ENCODE measurements around the gene RPS19. TPM values are rescaled to one million over a fixed set of nuclear protein-coding genes. Genes with fewer than 3 reads are reported as not detected.

The RPS19 gene
- total RNA-seq, 4 donors from 2014 or later = 893 to 1,378 (median 1,179) TPM

DNA sequence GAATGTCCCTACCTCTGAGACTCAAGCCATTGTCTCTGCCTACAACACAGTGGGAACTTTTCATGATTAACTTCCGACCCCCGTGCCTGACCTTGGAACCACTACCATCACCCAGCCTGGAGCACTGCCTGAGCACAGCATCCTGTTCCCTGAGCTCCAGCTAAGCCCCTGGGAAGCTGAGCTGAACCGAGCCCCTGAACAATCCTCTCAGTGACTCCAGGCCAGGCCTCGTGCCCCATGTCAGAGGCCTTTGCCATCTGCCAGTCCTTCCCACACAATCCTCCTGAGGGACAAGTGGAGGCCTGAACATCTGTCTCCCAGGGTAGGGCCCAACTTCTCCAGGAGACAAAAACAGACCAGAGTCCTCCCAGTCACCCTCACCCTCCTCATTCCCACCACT is 46.1 kb upstream of the RPS19 start:
- Histone ChIP-seq H3K27ac (replicated peaks in 1 of 4) (no peak overlapping the region), H3K4me1 (peaks cover 0 to 9% (median 6%) of the 10 kb centered on the region in 4 donors), H3K27me3 (peaks cover 0 to 33% (median 0%) of the 10 kb centered on the region in 4 donors), H3K9me3 (no peaks in the 10 kb centered on the region), H3K4me3 (no peak overlapping the region), H3K36me3 (no peaks in the 10 kb centered on the region)
- no peak for TF ChIP-seq POLR2AphosphoS5 (IDR thresholded peaks at IDR 0.05)
- TF ChIP-seq, protein P1, sequence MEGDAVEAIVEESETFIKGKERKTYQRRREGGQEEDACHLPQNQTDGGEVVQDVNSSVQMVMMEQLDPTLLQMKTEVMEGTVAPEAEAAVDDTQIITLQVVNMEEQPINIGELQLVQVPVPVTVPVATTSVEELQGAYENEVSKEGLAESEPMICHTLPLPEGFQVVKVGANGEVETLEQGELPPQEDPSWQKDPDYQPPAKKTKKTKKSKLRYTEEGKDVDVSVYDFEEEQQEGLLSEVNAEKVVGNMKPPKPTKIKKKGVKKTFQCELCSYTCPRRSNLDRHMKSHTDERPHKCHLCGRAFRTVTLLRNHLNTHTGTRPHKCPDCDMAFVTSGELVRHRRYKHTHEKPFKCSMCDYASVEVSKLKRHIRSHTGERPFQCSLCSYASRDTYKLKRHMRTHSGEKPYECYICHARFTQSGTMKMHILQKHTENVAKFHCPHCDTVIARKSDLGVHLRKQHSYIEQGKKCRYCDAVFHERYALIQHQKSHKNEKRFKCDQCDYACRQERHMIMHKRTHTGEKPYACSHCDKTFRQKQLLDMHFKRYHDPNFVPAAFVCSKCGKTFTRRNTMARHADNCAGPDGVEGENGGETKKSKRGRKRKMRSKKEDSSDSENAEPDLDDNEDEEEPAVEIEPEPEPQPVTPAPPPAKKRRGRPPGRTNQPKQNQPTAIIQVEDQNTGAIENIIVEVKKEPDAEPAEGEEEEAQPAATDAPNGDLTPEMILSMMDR (IDR thresholded peaks at IDR 0.05) = no peak
- no peak for TF ChIP-seq POLR2A (IDR thresholded peaks at IDR 0.05; ENCODE audit: low read depth)
- no peak for TF ChIP-seq EP300 (IDR thresholded peaks at IDR 0.05)
- intact Hi-C loops (cut with DNase I) = no loop called here
- no peak for DNase-seq (ENCODE audit: extremely low spot score)
- 60% methylated on average over 4 of the region's 4 CpGs for WGBS

DNA sequence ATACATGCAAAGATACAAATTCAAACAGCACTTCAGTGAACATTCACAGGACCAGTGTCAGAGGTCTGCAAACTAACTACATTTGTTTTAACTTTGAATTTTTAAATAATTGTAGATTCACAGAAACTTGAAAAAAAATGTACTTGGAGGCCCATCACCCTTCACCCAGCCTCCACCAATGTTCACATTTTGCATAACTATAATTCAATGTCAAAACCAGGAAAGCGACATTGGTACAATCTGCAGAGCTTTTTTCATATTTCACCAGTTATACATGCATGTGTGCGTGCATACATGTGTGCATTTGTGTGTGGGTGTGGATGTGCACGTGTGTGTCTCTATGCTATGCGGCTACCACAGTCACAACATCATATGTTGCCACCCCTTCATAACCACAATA is 44.8 kb upstream of the RPS19 start:
- Histone ChIP-seq H3K4me3 (no peak overlapping the region), H3K27ac (replicated peaks in 1 of 4) (no peak overlapping the region), H3K36me3 (no peaks in the 10 kb centered on the region), H3K4me1 (peaks cover 0 to 9% (median 5%) of the 10 kb centered on the region in 4 donors), H3K9me3 (no peaks in the 10 kb centered on the region), H3K27me3 (peaks cover 0 to 20% (median 0%) of the 10 kb centered on the region in 4 donors)
- DNase-seq (ENCODE audit: extremely low spot score) = no peak
- TF ChIP-seq, protein P1 (IDR thresholded peaks at IDR 0.05) = no peak
- TF ChIP-seq POLR2A (IDR thresholded peaks at IDR 0.05; ENCODE audit: low read depth) (no peak), POLR2AphosphoS5 (IDR thresholded peaks at IDR 0.05) (no peak), EP300 (IDR thresholded peaks at IDR 0.05) (no peak)
- intact Hi-C loops (cut with DNase I) = no loop called here
- WGBS = 76% methylated on average over 4 of the region's 4 CpGs

DNA sequence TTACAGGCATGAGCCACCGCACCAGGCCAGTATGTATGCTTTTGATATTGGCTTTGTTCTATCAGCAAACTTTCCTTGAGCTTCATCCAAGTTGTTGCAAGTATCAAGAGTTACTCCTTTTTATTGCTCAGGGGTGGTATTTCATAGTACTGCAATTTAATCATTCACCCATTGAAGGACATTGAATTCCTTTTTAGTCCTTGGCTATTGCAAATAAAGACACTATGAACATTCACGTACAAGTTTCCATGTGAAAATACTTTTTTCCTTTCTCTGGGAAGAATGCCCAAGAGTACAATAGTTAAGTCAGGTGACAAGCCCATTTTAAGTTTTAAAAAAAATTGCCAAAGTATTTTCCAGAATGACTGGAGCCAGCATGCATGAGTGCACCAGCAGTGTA is 43.3 kb upstream of the RPS19 start:
- H3K27me3 ChIP-seq = peaks cover 0 to 16% (median 0%) of the 10 kb centered on the region in 4 donors
- peaks cover 0 to 9% (median 3%) of the 10 kb centered on the region in 4 donors for H3K4me1 ChIP-seq
- H3K36me3 ChIP-seq = no peaks in the 10 kb centered on the region
- H3K27ac ChIP-seq (replicated peaks in 1 of 4) = no peak overlapping the region
- no peak overlapping the region for H3K4me3 ChIP-seq
- DNase-seq (ENCODE audit: extremely low spot score) = no peak
- intact Hi-C loops (cut with DNase I) = no loop called here
- no peaks in the 10 kb centered on the region for H3K9me3 ChIP-seq
- 56% methylated on average over 2 of the region's 2 CpGs for WGBS
- no peak for TF ChIP-seq POLR2AphosphoS5 (IDR thresholded peaks at IDR 0.05)
- TF ChIP-seq POLR2A (IDR thresholded peaks at IDR 0.05; ENCODE audit: low read depth) = no peak
- TF ChIP-seq, protein P1 (IDR thresholded peaks at IDR 0.05) = no peak
- TF ChIP-seq EP300 (IDR thresholded peaks at IDR 0.05) = no peak

DNA sequence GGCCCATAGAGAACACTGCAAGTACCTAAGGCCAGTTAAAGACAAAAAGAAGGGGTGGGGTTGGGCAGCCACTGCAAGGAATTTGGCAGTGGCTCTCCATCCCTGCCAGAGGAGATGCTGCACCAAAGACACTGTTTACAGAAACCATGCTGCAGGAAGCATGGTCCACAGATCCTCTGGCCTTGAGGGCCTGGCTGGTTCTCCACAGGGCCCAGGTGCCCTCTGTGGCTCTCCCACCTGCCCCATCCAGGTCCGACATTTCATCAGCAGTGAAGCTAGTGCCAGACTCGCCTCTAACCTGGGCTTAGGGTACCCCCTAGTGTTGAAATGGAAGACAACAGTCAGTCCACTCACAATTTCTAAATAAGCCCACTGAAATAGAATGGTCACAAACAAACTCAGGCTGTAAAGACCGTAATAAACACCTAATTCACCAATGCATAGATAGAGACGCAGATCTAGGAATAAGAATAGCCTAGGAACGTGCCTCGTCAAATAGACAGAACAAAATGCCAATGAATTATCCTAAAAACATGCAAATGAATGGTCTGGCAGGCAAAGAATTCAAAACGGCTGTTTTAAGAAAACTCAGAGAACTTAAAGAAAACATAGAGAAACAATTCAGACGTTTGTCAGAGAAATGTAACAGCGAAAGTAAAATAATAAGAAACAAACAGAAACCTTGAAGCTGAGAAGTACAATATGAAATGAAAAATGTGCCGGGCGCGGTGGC is 38.9 kb upstream of the RPS19 start:
- 41% methylated on average over 11 of the region's 12 CpGs for whole genome bisulfite sequencing
- TF ChIP-seq EP300 (IDR thresholded peaks at IDR 0.05) = no peak
- TF ChIP-seq, protein P1 (IDR thresholded peaks at IDR 0.05) = peak; percentile 42 to 50 (median 50)
- H3K36me3 ChIP-seq = no peaks in the 10 kb centered on the region

More for the DNA sequence above, 38.9 kb upstream of the RPS19 start:
- intact Hi-C loops (cut with DNase I) = no loop called here
- Histone ChIP-seq H3K4me3 (no peak overlapping the region), H3K9me3 (no peaks in the 10 kb centered on the region), H3K4me1 (peaks cover 0 to 9% (median 3%) of the 10 kb centered on the region in 4 donors), H3K27me3 (peaks cover 0 to 23% (median 0%) of the 10 kb centered on the region in 4 donors), H3K27ac (replicated peaks in 1 of 4) (no peak overlapping the region)
- no peak for DNase-seq (ENCODE audit: extremely low spot score)

Measured in esophagus muscularis mucosa (tissue), 4 donors.